ENCODE measurements around the gene SP140. TPM values are rescaled to one million over a fixed set of nuclear protein-coding genes. Genes with fewer than 3 reads are reported as not detected.

SP140 gene
- total and polyA plus RNA-seq, 9 of the 15 experiments (the other 6 are each of a cell fraction or from before 2014, with no cell fraction given), result 0.04 to 1.1 (median 0.57) TPM; not detected in 1

GRCh38 chr2:230299618-230300017 is 74.1 kb downstream of the SP140 start:
- H3K36me3 ChIP-seq (ENCODE audit: control insufficient read depth, insufficient read depth, low read length), result no peaks in the 10 kb centered on the region
- no peak overlapping the region for H2AFZ ChIP-seq (ENCODE audit: low read depth, low read length)
- intact Hi-C loops (cut with micrococcal nuclease) (no loop called here), in situ Hi-C loops (cut with MboI) (no loop called here)
- no peaks in the 10 kb centered on the region for H3K79me2 ChIP-seq (ENCODE audit: control insufficient read depth, insufficient read depth, low read length)
- FAIRE-seq (no peak), DNase-seq (ENCODE audit: extremely low read depth in 1 of 4, low spot score in 3 of 4) (no peak), ATAC-seq (no peak)
- H3K9me3 ChIP-seq (replicated peaks; ENCODE audit: control insufficient read depth, insufficient read depth, low read depth, low read length), result no peaks in the 10 kb centered on the region
- no TSS peak for BruUV-seq (replicated peaks)
- no peak overlapping the region for H3K4me2 ChIP-seq (ENCODE audit: insufficient read depth, low read length)
- CTCF ChIA-PET (ENCODE audit: low intra/inter-chr PET ratio), result no interaction called here
- H4K20me1 ChIP-seq (replicated peaks; ENCODE audit: control insufficient read depth, insufficient read depth, low read length), result no peaks in the 10 kb centered on the region
- POLR2A ChIA-PET, result interaction anchor here (0.7 kb wide), 1 partner anchor 120 kb away, joined by 3 read pairs; no protein-coding TSS in a partner anchor
- H3K4me3 ChIP-seq, result no peak overlapping the region
- TF ChIP-seq MLLT1 (IDR thresholded peaks at IDR 0.05) (no peak), FOXM1 (IDR thresholded peaks at IDR 0.05; ENCODE audit: low read depth) (no peak), FOXM1 (CRISPR knock-in tag; IDR thresholded peaks at IDR 0.05; ENCODE audit: low read depth) (no peak), ARID2 (IDR thresholded peaks at IDR 0.05) (no peak), FOXP1 (CRISPR knock-in tag; IDR thresholded peaks at IDR 0.05) (no peak), NONO (IDR thresholded peaks at IDR 0.05; ENCODE audit: low read depth in 2 of 2, low read length in 1 of 2) (no peak), ADNP (tag; IDR thresholded peaks at IDR 0.05) (no peak), CHCHD3 (CRISPR knock-in tag; IDR thresholded peaks at IDR 0.05) (no peak), MCM2 (IDR thresholded peaks at IDR 0.05; ENCODE audit: low read depth) (no peak), FOS (IDR thresholded peaks at IDR 0.05; ENCODE audit: extremely low read depth, insufficient read length) (no peak), ZNF395 (CRISPR knock-in tag; IDR thresholded peaks at IDR 0.05) (no peak), AFF1 (IDR thresholded peaks at IDR 0.05; ENCODE audit: low read depth in 1 of 2, partially characterized antibody in 2 of 2) (no peak), NELFE (IDR thresholded peaks at IDR 0.05; ENCODE audit: insufficient read depth, insufficient read length) (no peak), MNT (conservative IDR thresholded peaks at IDR 0.05) (no peak), STAT5A (IDR thresholded peaks at IDR 0.05; ENCODE audit: borderline replicate concordance, low read length) (no peak)
- 0% methylated on average over 2 of the region's 2 CpGs for WGBS (ENCODE audit: insufficient coverage, low coverage, missing lambda C conversion rate)
- H3K27ac ChIP-seq (ENCODE audit: extremely low read depth, low read depth, low read length), result no peak overlapping the region
- no peaks in the 10 kb centered on the region for H3K4me1 ChIP-seq (replicated peaks in 1 of 2; ENCODE audit: control insufficient read depth in 2 of 2, insufficient read depth in 2 of 2, low read length in 2 of 2)
- H3K9me1 ChIP-seq (ENCODE audit: control insufficient read depth, insufficient read depth, low read length), result no peaks in the 10 kb centered on the region
- H3K9ac ChIP-seq (ENCODE audit: insufficient read depth in 1 of 2, low read depth in 2 of 2, low read length in 2 of 2), result no peak overlapping the region
- H3K27me3 ChIP-seq (ENCODE audit: control insufficient read depth in 2 of 2, insufficient read depth in 2 of 2, low read length in 2 of 2), result 0 out of 5 replicates have a peak, but pooled peaks cover 0 to 5% of the 10 kb centered on the region in 2 experiments
